Activated B cell treated with CpG ODN at 0.5 μM for 24 hours (primary cell): ENCODE data around the gene TNS2. TPM values are rescaled to one million over a fixed set of nuclear protein-coding genes. Genes with fewer than 3 reads are reported as not detected.

Experiments
- ATAC-seq: fragments of 200-7000 bp; cut with Tn5 transposase; one replicate; pipeline ENCODE4 v1.10.0; 2021; ENCODE audit warnings: low read depth, mild to moderate bottlenecking, moderate library complexity
- CTCF ChIA-PET: fragments of 350-600 bp; sonication (Branson Sonifier 250); formaldehyde crosslinking; loops from one replicate; lab custom pipeline; 2021; ENCODE audit warnings: antibody characterized with exemption; lab: Charles Lee
- POLR2A ChIA-PET: fragments of 350-600 bp; sonication (Branson Sonifier 250); formaldehyde crosslinking; loops from one replicate; lab custom pipeline; 2021; ENCODE audit warnings: antibody characterized with exemption; lab: Charles Lee
- DNase-seq: peaks from one replicate; pipeline ENCODE4 v3.0.0; 2022
- H3K27ac Mint-ChIP-seq: one replicate; pipeline ENCODE4 v1.8.0; 2020; ENCODE audit warnings: mixed read lengths
- H3K27me3 Mint-ChIP-seq: one replicate; pipeline ENCODE4 v1.8.0; 2021; ENCODE audit warnings: mixed read lengths
- H3K36me3 Mint-ChIP-seq: one replicate; pipeline ENCODE4 v1.8.0; 2021; ENCODE audit warnings: low read depth, mixed read lengths
- H3K4me1 Mint-ChIP-seq: one replicate; pipeline ENCODE4 v1.8.0; 2021; ENCODE audit warnings: mixed read lengths
- H3K4me3 Mint-ChIP-seq: one replicate; pipeline ENCODE4 v1.8.0; 2020; ENCODE audit warnings: mild to moderate bottlenecking, mixed read lengths
- H3K9me3 Mint-ChIP-seq: one replicate; pipeline ENCODE4 v1.8.0; 2020; ENCODE audit warnings: mixed read lengths
- CTCF ChIP-seq: fragments of 200-600 bp; IDR thresholded peaks from one replicate; pipeline ENCODE4 v1.8.0; 2022; ENCODE audit warnings: antibody characterized with exemption, mild to moderate bottlenecking
- intact Hi-C: fragments of 100-400 bp; cut with micrococcal nuclease; formaldehyde crosslinking; loops from one replicate; pipeline ENCODE4 v1.15.1; 2024
- total RNA-seq: library from RNA; stranded (reverse); gene quantifications from 2 replicates; pipeline ENCODE4 v1.2.3, GENCODE V29; 2022

Gene TNS2
- total RNA-seq, 1 donor from 2014 or later, result 1.5 TPM

GRCh38 chr12:53069621-53070410 lies 20.0 kb downstream of the TNS2 start:
- no peaks in the 10 kb centered on the region for H3K9me3 Mint-ChIP-seq
- H3K27me3 Mint-ChIP-seq, result no peaks in the 10 kb centered on the region
- H3K36me3 Mint-ChIP-seq, result peaks cover 90% of the 10 kb centered on the region
- H3K27ac Mint-ChIP-seq, result no peak overlapping the region
- no peak for ATAC-seq
- TF ChIP-seq CTCF, result no peak
- ChIA-PET CTCF (interaction anchor here (8.1 kb wide), 1 partner anchor 30 kb away, joined by 133 read pairs; the partner anchor contains the start of gene IGFBP6), POLR2A (no interaction called here)
- peaks cover 32% of the 10 kb centered on the region for H3K4me1 Mint-ChIP-seq
- DNase-seq, result no peak
- no peak overlapping the region for H3K4me3 Mint-ChIP-seq
- intact Hi-C loops, result loop anchor here (2.0 to 10.0 kb wide), 2 partner anchors 15 to 255 kb away; partner anchors contain the start of gene AAAS

GRCh38 chr12:53070877-53071492 lies 21.1 kb downstream of the TNS2 start:
- Mint-ChIP-seq H3K36me3 (peaks cover 92% of the 10 kb centered on the region), H3K4me1 (peaks cover 32% of the 10 kb centered on the region), H3K4me3 (no peak overlapping the region), H3K9me3 (no peaks in the 10 kb centered on the region), H3K27ac (no peak overlapping the region), H3K27me3 (no peaks in the 10 kb centered on the region)
- intact Hi-C loops, result loop anchor here (2.0 to 10.0 kb wide), 2 partner anchors 16 to 254 kb away; partner anchors contain the start of gene AAAS
- no peak for DNase-seq
- ATAC-seq, result no peak
- TF ChIP-seq CTCF, result no peak
- ChIA-PET POLR2A (interaction anchor here (0.7 to 1.2 kb wide), 3 partner anchors 10 to 316 kb away, joined by 3 to 4 read pairs (median 3); no protein-coding TSS in a partner anchor), CTCF (no interaction called here)

- H3K27me3 Mint-ChIP-seq, result no peaks in the 10 kb centered on the region
- TF ChIP-seq CTCF, result no peak
- no peaks in the 10 kb centered on the region for H3K9me3 Mint-ChIP-seq
- ATAC-seq, result no peak
- no peak overlapping the region for H3K4me3 Mint-ChIP-seq
- ChIA-PET POLR2A (interaction anchor here (0.7 to 1.2 kb wide), 3 partner anchors 11 to 315 kb away, joined by 3 to 4 read pairs (median 3); no protein-coding TSS in a partner anchor), CTCF (no interaction called here)
- intact Hi-C loops, result loop anchor here (2.0 to 10.0 kb wide), 3 partner anchors 15 to 253 kb away; partner anchors contain the start of gene AAAS
- H3K36me3 Mint-ChIP-seq, result peaks cover 91% of the 10 kb centered on the region
- no peak for DNase-seq
- H3K27ac Mint-ChIP-seq, result no peak overlapping the region
- H3K4me1 Mint-ChIP-seq, result peaks cover 32% of the 10 kb centered on the region
Observed at GRCh38 chr12:53071591-53072551, 22.0 kb downstream of the TNS2 start.

GRCh38 chr12:53073881-53074280 lies 24.0 kb downstream of the TNS2 start:
- ChIA-PET POLR2A (interaction anchor here (0.7 to 0.8 kb wide), 2 partner anchors 20 to 47 kb away, joined by 6 to 10 read pairs; no protein-coding TSS in a partner anchor), CTCF (interaction anchor here (8.7 kb wide), 1 partner anchor 8 kb away, joined by 77 read pairs; no protein-coding TSS in a partner anchor)
- ATAC-seq (no peak), DNase-seq (no peak)
- no peaks in the 10 kb centered on the region for H3K9me3 Mint-ChIP-seq
- H3K27me3 Mint-ChIP-seq, result no peaks in the 10 kb centered on the region
- peaks cover 46% of the 10 kb centered on the region for H3K4me1 Mint-ChIP-seq
- intact Hi-C loops, result loop anchor here (2.0 to 10.0 kb wide), 2 partner anchors 13 to 251 kb away; partner anchors contain the start of gene AAAS
- no peak for TF ChIP-seq CTCF
- H3K4me3 Mint-ChIP-seq, result no peak overlapping the region
- no peak overlapping the region for H3K27ac Mint-ChIP-seq
- peaks cover 80% of the 10 kb centered on the region for H3K36me3 Mint-ChIP-seq
